Epithelial cell of proximal tubule (primary cell): ENCODE measurements around the gene GTPBP2. TPM values are rescaled to one million over a fixed set of nuclear protein-coding genes. Genes with fewer than 3 reads are reported as not detected.

Source experiments
- DNase-seq: peaks from one replicate; pipeline ENCODE4 v3.0.0-alpha.2; 2011; ENCODE audit warnings: low read depth
- H3K4me3 ChIP-seq: 2 replicates; pipeline ENCODE4 v1.5.1; 2011; ENCODE audit warnings: low read depth, mild to moderate bottlenecking, low read length
- CTCF ChIP-seq: conservative IDR thresholded peaks from 2 replicates; pipeline ENCODE4 v1.5.1; 2012; ENCODE audit warnings: low read depth, mild to moderate bottlenecking, low read length
- total RNA-seq: library from RNA; depleted of rRNA; stranded (reverse); fragments of >200 nt; gene quantifications from 2 replicates; pipeline ENCODE4 v1.2.3, GENCODE V29; 2015

GTPBP2 gene, protein sequence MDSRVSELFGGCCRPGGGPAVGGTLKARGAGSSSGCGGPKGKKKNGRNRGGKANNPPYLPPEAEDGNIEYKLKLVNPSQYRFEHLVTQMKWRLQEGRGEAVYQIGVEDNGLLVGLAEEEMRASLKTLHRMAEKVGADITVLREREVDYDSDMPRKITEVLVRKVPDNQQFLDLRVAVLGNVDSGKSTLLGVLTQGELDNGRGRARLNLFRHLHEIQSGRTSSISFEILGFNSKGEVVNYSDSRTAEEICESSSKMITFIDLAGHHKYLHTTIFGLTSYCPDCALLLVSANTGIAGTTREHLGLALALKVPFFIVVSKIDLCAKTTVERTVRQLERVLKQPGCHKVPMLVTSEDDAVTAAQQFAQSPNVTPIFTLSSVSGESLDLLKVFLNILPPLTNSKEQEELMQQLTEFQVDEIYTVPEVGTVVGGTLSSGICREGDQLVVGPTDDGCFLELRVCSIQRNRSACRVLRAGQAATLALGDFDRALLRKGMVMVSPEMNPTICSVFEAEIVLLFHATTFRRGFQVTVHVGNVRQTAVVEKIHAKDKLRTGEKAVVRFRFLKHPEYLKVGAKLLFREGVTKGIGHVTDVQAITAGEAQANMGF
- total RNA-seq = 49.6 and 85.6 TPM in 2 replicates

- TF ChIP-seq CTCF = no peak
- DNase-seq = peak; percentile 82
- H3K4me3 ChIP-seq = peak within 1 kb of the TSS; percentile 100
Observed at GRCh38 chr6:43629104-43629504, at the start of gene GTPBP2. GTPBP2 (minus strand) TSS chr6:43629264; CDS start chr6:43629162, 102 bp downstream.

- DNase-seq = no peak
- TF ChIP-seq CTCF = no peak
- no peak overlapping the region for H3K4me3 ChIP-seq
Observed at GRCh38 chr6:43678341-43678740, 49.3 kb upstream of the GTPBP2 start.

DNA sequence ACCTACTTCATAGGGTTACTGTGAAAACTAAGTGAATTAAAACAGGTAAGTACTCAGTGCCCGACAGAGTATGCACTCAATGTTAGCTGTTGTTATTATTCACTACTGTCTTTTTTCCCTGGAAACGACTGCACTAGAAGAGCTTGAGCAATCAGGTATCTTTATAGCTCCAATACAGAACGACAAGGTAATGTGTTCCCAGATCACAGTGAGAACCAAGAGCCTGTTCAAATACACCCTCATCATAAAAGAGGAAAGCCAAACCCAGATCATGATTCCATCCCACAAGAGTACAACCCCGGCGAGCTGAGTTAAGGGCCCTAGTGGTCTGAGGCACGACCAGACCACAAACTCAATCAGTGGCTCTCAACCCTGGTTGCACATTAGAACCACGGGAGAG, 48.7 kb upstream of the GTPBP2 start:
- DNase-seq = no peak
- no peak overlapping the region for H3K4me3 ChIP-seq
- TF ChIP-seq CTCF = no peak

DNA sequence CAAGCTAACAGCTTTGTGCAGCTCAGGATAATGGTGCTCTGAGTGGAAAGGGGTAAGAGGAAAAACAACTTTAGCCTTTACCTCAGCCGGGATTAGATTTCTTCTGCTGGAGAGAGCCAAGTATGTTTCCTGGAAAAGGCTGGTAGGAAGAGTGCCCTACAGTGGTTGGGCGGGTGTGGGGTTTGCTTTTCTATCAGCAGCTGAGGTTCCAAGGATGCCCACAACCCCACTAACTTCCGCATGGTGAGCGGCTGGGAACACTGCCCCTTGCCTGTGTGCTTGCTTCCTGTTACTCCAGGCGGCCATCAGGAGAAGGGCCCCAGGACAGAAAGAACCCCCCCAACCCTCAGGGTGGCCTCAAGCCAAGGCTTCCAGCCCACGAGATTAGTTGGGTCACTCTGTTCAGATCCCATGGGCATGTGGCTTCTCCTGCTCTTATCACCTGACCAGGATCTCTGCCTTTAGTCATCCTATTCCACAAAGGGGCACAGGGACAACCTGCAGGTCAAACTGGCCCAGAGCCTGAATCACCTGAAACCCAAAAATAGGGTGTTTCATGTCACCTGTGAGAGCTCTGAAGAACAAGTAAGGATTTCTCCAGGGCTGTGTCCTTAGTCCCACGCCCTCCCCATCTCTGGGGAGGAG, 48.0 kb upstream of the GTPBP2 start:
- H3K4me3 ChIP-seq = no peak overlapping the region
- DNase-seq = no peak
- TF ChIP-seq CTCF = no peak

- no peak for TF ChIP-seq CTCF
- no peak overlapping the region for H3K4me3 ChIP-seq
- DNase-seq = no peak
Observed at GRCh38 chr6:43674921-43675320, 45.9 kb upstream of the GTPBP2 start.

GRCh38 chr6:43674291-43674690, 45.2 kb upstream of the GTPBP2 start:
- DNase-seq = no peak
- no peak for TF ChIP-seq CTCF
- H3K4me3 ChIP-seq = no peak overlapping the region
